ENCODE results near the gene TMEM240. TPM values are rescaled to one million over a fixed set of nuclear protein-coding genes. Genes with fewer than 3 reads are reported as not detected.

The TMEM240 gene
- total and polyA plus RNA-seq, 9 of the 15 experiments (the other 6 are each of a cell fraction or from before 2014, with no cell fraction given) = 0.24 to 2.0 (median 0.69) TPM; not detected in 5

- TF ChIP-seq YY1 (IDR thresholded peaks at IDR 0.05; ENCODE audit: borderline replicate concordance in 1 of 3, control insufficient read depth in 1 of 3, extremely low read depth in 1 of 3, insufficient read depth in 3 of 3, insufficient read length in 1 of 3, insufficient replicate concordance in 2 of 3, low read depth in 1 of 3, low read length in 2 of 3) = peak in 1 of 3 experiments; percentile 46
- no peak for TF ChIP-seq FOXJ3 (CRISPR knock-in tag; IDR thresholded peaks at IDR 0.05)
- peak; percentile 72; the same call in 1 of the 2 replicates for TF ChIP-seq HLTF (IDR thresholded peaks at IDR 0.05)
- no peak for TF ChIP-seq MYNN (IDR thresholded peaks at IDR 0.05)
- TF ChIP-seq MYNN (CRISPR knock-in tag; IDR thresholded peaks at IDR 0.05) = no peak
- TF ChIP-seq RAD21 (CRISPR knock-in tag; conservative IDR thresholded peaks at IDR 0.05 in 1 of 2, IDR thresholded peaks at IDR 0.05 in 1 of 2) = no peak
- TF ChIP-seq MTA2 (IDR thresholded peaks at IDR 0.05; ENCODE audit: low read depth) = no peak
- peak; percentile 20; the same call in 1 of the 2 replicates for TF ChIP-seq FOXM1 (IDR thresholded peaks at IDR 0.05; ENCODE audit: low read depth)
- TF ChIP-seq FOXM1 (CRISPR knock-in tag; IDR thresholded peaks at IDR 0.05; ENCODE audit: low read depth) = peak; percentile 89
- TF ChIP-seq ZHX1 (conservative IDR thresholded peaks at IDR 0.05; ENCODE audit: low read length) = peak; percentile 83
- no peak for TF ChIP-seq YBX1 (IDR thresholded peaks at IDR 0.05)
- no peak for TF ChIP-seq ZNF444 (CRISPR knock-in tag; IDR thresholded peaks at IDR 0.05)
Observed at GRCh38 chr1:1511533-1512285, 28.7 kb downstream of the TMEM240 start, which contains the start of gene ATAD3A (continued).
